ENCODE results near the gene ARMC6.

DNA sequence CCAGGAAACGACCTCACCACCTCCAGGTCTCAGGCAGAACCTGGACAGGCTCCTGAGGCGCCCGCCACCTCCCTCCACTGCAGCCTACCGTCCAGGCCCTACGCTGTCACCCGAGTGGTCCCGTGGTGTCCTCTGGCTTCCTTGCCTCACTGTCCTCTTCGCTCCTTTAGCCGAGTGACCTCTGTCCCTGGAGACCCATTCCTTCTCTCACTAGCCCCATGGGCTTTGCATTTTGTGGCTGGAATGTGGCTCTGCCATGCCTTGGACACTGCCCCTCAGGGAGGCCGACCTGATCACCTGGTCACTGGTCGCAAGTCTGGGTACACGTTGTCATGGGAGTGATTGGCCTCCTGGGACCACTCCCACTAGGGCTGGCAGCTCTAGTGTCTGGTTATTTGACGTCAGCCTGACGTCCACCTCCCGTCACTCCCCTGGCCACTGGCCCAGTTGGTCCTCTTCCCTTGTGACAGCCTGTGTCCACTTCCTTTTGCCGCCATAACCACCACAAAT lies 48.3 kb downstream of the ARMC6 start:
- TF ChIP-seq, protein P1, sequence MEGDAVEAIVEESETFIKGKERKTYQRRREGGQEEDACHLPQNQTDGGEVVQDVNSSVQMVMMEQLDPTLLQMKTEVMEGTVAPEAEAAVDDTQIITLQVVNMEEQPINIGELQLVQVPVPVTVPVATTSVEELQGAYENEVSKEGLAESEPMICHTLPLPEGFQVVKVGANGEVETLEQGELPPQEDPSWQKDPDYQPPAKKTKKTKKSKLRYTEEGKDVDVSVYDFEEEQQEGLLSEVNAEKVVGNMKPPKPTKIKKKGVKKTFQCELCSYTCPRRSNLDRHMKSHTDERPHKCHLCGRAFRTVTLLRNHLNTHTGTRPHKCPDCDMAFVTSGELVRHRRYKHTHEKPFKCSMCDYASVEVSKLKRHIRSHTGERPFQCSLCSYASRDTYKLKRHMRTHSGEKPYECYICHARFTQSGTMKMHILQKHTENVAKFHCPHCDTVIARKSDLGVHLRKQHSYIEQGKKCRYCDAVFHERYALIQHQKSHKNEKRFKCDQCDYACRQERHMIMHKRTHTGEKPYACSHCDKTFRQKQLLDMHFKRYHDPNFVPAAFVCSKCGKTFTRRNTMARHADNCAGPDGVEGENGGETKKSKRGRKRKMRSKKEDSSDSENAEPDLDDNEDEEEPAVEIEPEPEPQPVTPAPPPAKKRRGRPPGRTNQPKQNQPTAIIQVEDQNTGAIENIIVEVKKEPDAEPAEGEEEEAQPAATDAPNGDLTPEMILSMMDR (IDR thresholded peaks at IDR 0.05; ENCODE audit: low read depth, low read length, poor library complexity, severe bottlenecking): no peak
- no peak for TF ChIP-seq EZH2phosphoT487 (IDR thresholded peaks at IDR 0.05; ENCODE audit: borderline replicate concordance, low read length)

All from DOHH2 (cell line).